HepG2 (cell line): ENCODE results near the gene C6orf136. TPM values are rescaled to one million over a fixed set of nuclear protein-coding genes. Genes with fewer than 3 reads are reported as not detected.

Experiments
- ATAD3A ChIP-seq: sonication (generic); formaldehyde crosslinking; IDR thresholded peaks from 2 replicates; pipeline ENCODE4 v1.4.0; 2020; ENCODE audit warnings: missing genetic modification reagents
- HIVEP1 ChIP-seq: sonication (generic); formaldehyde crosslinking; IDR thresholded peaks from 2 replicates; pipeline ENCODE4 v1.4.0; 2020; ENCODE audit warnings: mild to moderate bottlenecking, missing genetic modification reagents
- LCORL ChIP-seq, 2 experiments: fragments of 450-650 bp in 1 of 2; sonication (generic) in 1 of 2; formaldehyde crosslinking in 1 of 2; IDR thresholded peaks; 2 replicates each; pipeline versions ENCODE4 v1.5.0 to v1.6.1; 2017 to 2020; ENCODE audit warnings: antibody characterized with exemption in 1 of 2, missing genetic modification reagents in 1 of 2
- NFAT5 ChIP-seq: sonication (generic); formaldehyde crosslinking; IDR thresholded peaks from 2 replicates; pipeline ENCODE4 v1.4.0; 2020; ENCODE audit warnings: missing genetic modification reagents
- PAF1 ChIP-seq: IDR thresholded peaks from 2 replicates; pipeline ENCODE4 v1.6.1; 2016; ENCODE audit warnings: missing genetic modification reagents, missing compliant biosample characterization
- TRIM22 ChIP-seq: fragments of 450-650 bp; IDR thresholded peaks from 2 replicates; pipeline ENCODE4 v1.6.1; 2017
- ZBTB20 ChIP-seq: sonication (generic); formaldehyde crosslinking; IDR thresholded peaks from 2 replicates; pipeline ENCODE4 v1.8.1; 2023; ENCODE audit warnings: missing genetic modification reagents, low read depth, mild to moderate bottlenecking, borderline replicate concordance
- ZBTB26 ChIP-seq: IDR thresholded peaks from 2 replicates; pipeline ENCODE4 v1.6.1; 2016; ENCODE audit warnings: missing compliant biosample characterization, missing genetic modification reagents, borderline replicate concordance
- ZBTB4 ChIP-seq: sonication (generic); formaldehyde crosslinking; IDR thresholded peaks from 2 replicates; pipeline ENCODE4 v1.4.0; 2020; ENCODE audit warnings: missing genetic modification reagents, mild to moderate bottlenecking, borderline replicate concordance
- ZFP62 ChIP-seq: sonication (generic); formaldehyde crosslinking; IDR thresholded peaks from 2 replicates; pipeline ENCODE4 v1.4.0; 2020; ENCODE audit warnings: missing genetic modification reagents
- ZNF253 ChIP-seq: sonication (generic); formaldehyde crosslinking; IDR thresholded peaks from 2 replicates; pipeline ENCODE4 v1.8.0; 2022; ENCODE audit warnings: mild to moderate bottlenecking, missing genetic modification reagents, borderline replicate concordance
- ZNF317 ChIP-seq: sonication (generic); formaldehyde crosslinking; IDR thresholded peaks from 2 replicates; pipeline ENCODE4 v1.5.0; 2020; ENCODE audit warnings: mild to moderate bottlenecking, missing genetic modification reagents
- ZNF672 ChIP-seq: sonication (generic); formaldehyde crosslinking; IDR thresholded peaks from 2 replicates; pipeline ENCODE4 v1.8.1; 2022; ENCODE audit warnings: missing genetic modification reagents
- ZNF841 ChIP-seq: sonication (generic); formaldehyde crosslinking; IDR thresholded peaks from 2 replicates; pipeline ENCODE4 v1.8.1; 2023; ENCODE audit warnings: missing genetic modification reagents, borderline replicate concordance
- ZNF878 ChIP-seq: sonication (generic); formaldehyde crosslinking; IDR thresholded peaks from 2 replicates; pipeline ENCODE4 v1.8.1; 2023; ENCODE audit warnings: mild to moderate bottlenecking, missing genetic modification reagents, moderate library complexity
- ZSCAN9 ChIP-seq: IDR thresholded peaks from 2 replicates; pipeline ENCODE4 v1.6.1; 2016; ENCODE audit warnings: borderline replicate concordance
- polyA plus RNA-seq, 8 experiments: library from polyadenylated mRNA; depleted of rRNA in 3 of 8; stranded (reverse) in 7 of 8; unstranded in 1 of 8; fragments of >200 nt; fragmentation: Illumina TruSeq in 4 of 8; extraction: Trizol in 4 of 8; gene quantifications; 2 replicates each; pipeline versions ENCODE4 v1.2.1 to v1.2.3, GENCODE V29; 2011 to 2016; ENCODE audit warnings: low read depth in 4 of 8, missing spikeins in 1 of 8, mixed read lengths in 1 of 8; ENCODE audit not compliant: insufficient read depth in 1 of 8
- total RNA-seq, 5 experiments: library from RNA; depleted of rRNA; stranded (reverse); fragments of >200 nt; fragmentation: Illumina TruSeq; extraction: Trizol; gene quantifications; 2 replicates each; pipeline ENCODE4 v1.2.3, GENCODE V29; 2016; ENCODE audit warnings: low read depth in 1 of 5

The C6orf136 gene
- total and polyA plus RNA-seq, 2 of the 13 experiments (the other 11 are each of a cell fraction or from before 2014, with no cell fraction given), result 12.0 to 26.2 TPM

- TF ChIP-seq ZBTB4 (CRISPR knock-in tag) (peak; percentile 97), PAF1 (CRISPR knock-in tag) (no peak), ZNF878 (CRISPR knock-in tag) (peak; percentile 79; the same call in 1 of the 2 replicates), ZNF672 (no peak), LCORL (IDR thresholded peaks at IDR 0.05) (no peak), LCORL (CRISPR knock-in tag; IDR thresholded peaks at IDR 0.05) (peak; percentile 90), ZNF317 (CRISPR knock-in tag) (peak; percentile 63), TRIM22 (no peak), ATAD3A (CRISPR knock-in tag) (no peak), NFAT5 (CRISPR knock-in tag) (no peak), ZSCAN9 (CRISPR knock-in tag) (peak; percentile 85; the same call in 1 of the 2 replicates), ZNF253 (CRISPR knock-in tag) (no peak), ZNF841 (CRISPR knock-in tag) (no peak), ZBTB26 (CRISPR knock-in tag) (peak; percentile 66; the same call in 1 of the 2 replicates), ZBTB20 (CRISPR knock-in tag) (peak; percentile 78; the same call in 1 of the 2 replicates), HIVEP1 (CRISPR knock-in tag) (peak; percentile 68), ZFP62 (CRISPR knock-in tag) (no peak)
Observed at GRCh38 chr6:30654798-30655742, 8.1 kb downstream of the C6orf136 start (continued).
